Measurements from ENCODE around the gene VAMP5.

DNA sequence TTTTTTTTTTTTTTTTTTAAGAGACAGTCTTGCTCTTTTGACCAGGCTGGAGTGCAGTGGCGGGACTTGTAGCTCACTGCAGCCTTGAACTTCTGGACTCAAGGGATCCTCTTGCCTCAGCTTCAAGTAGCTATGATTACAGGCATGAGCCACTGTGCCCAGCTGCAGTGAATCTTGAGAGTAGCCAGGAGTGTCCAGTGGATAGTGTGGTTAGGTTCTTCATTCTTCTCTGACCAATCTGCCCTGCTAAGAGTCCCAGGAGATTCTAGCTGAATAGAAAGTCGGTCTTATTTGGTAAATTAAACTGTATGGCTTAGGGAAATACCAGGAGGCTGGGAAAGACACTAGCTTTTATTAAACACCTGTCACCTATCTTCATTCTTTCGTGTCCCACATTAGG lies 47.1 kb downstream of the VAMP5 start:
- TF ChIP-seq, protein P1, sequence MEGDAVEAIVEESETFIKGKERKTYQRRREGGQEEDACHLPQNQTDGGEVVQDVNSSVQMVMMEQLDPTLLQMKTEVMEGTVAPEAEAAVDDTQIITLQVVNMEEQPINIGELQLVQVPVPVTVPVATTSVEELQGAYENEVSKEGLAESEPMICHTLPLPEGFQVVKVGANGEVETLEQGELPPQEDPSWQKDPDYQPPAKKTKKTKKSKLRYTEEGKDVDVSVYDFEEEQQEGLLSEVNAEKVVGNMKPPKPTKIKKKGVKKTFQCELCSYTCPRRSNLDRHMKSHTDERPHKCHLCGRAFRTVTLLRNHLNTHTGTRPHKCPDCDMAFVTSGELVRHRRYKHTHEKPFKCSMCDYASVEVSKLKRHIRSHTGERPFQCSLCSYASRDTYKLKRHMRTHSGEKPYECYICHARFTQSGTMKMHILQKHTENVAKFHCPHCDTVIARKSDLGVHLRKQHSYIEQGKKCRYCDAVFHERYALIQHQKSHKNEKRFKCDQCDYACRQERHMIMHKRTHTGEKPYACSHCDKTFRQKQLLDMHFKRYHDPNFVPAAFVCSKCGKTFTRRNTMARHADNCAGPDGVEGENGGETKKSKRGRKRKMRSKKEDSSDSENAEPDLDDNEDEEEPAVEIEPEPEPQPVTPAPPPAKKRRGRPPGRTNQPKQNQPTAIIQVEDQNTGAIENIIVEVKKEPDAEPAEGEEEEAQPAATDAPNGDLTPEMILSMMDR (IDR thresholded peaks at IDR 0.05) = no peak
- TF ChIP-seq POLR2A (IDR thresholded peaks at IDR 0.05) = no peak
